ENCODE results near the gene KDM1B.

Gene KDM1B

GRCh38 chr6:18249271-18249670 is 94.0 kb downstream of the KDM1B start:
- ATAC-seq: no peak
- TF ChIP-seq ESRRG (CRISPR knock-in tag; IDR thresholded peaks at IDR 0.05): no peak
- no peak for TF ChIP-seq POU6F1 (CRISPR knock-in tag; IDR thresholded peaks at IDR 0.05; ENCODE audit: borderline replicate concordance, low read depth)
- no peak for TF ChIP-seq ZC3H10 (CRISPR knock-in tag; IDR thresholded peaks at IDR 0.05)
- TF ChIP-seq ZFP3 (CRISPR knock-in tag; IDR thresholded peaks at IDR 0.05): no peak
- no peak for TF ChIP-seq PATZ1 (CRISPR knock-in tag; IDR thresholded peaks at IDR 0.05; ENCODE audit: borderline replicate concordance)
- TF ChIP-seq ISL1 (CRISPR knock-in tag; IDR thresholded peaks at IDR 0.05): no peak
- no peak for TF ChIP-seq CSDC2 (CRISPR knock-in tag; IDR thresholded peaks at IDR 0.05)
- TF ChIP-seq GLIS3 (CRISPR knock-in tag; IDR thresholded peaks at IDR 0.05): no peak
- no peak for TF ChIP-seq TCF4 (CRISPR knock-in tag; IDR thresholded peaks at IDR 0.05; ENCODE audit: borderline replicate concordance)
- no peak for TF ChIP-seq TOX (CRISPR knock-in tag; IDR thresholded peaks at IDR 0.05; ENCODE audit: borderline replicate concordance)
- no peak for TF ChIP-seq ZNF565 (CRISPR knock-in tag; conservative IDR thresholded peaks at IDR 0.05; ENCODE audit: low read depth)

- TF ChIP-seq PATZ1 (CRISPR knock-in tag; IDR thresholded peaks at IDR 0.05; ENCODE audit: borderline replicate concordance) (no peak), ZNF70 (CRISPR knock-in tag; IDR thresholded peaks at IDR 0.05) (no peak), TOX (CRISPR knock-in tag; IDR thresholded peaks at IDR 0.05; ENCODE audit: borderline replicate concordance) (no peak), OSR1 (CRISPR knock-in tag; IDR thresholded peaks at IDR 0.05) (no peak), CSRNP3 (CRISPR knock-in tag; IDR thresholded peaks at IDR 0.05) (no peak), ZNF8 (CRISPR knock-in tag; IDR thresholded peaks at IDR 0.05) (no peak), ARNTL (CRISPR knock-in tag; IDR thresholded peaks at IDR 0.05; ENCODE audit: borderline replicate concordance, low read depth) (no peak), RARB (CRISPR knock-in tag; IDR thresholded peaks at IDR 0.05) (no peak)
These were observed 98.4 kb downstream of the KDM1B start for GRCh38 chr6:18253635-18254034.

GRCh38 chr6:18254793-18255192 is 99.6 kb downstream of the KDM1B start:
- ATAC-seq: peak; percentile 61
- TF ChIP-seq TCF4 (CRISPR knock-in tag; IDR thresholded peaks at IDR 0.05; ENCODE audit: borderline replicate concordance) (no peak), ZNF565 (CRISPR knock-in tag; conservative IDR thresholded peaks at IDR 0.05; ENCODE audit: low read depth) (no peak), ZFP30 (CRISPR knock-in tag; IDR thresholded peaks at IDR 0.05) (no peak), ZC3H10 (CRISPR knock-in tag; IDR thresholded peaks at IDR 0.05) (no peak), GLIS3 (CRISPR knock-in tag; IDR thresholded peaks at IDR 0.05) (no peak), BACH2 (CRISPR knock-in tag; IDR thresholded peaks at IDR 0.05; ENCODE audit: borderline replicate concordance) (no peak), ESRRG (CRISPR knock-in tag; IDR thresholded peaks at IDR 0.05) (no peak), POU6F1 (CRISPR knock-in tag; IDR thresholded peaks at IDR 0.05; ENCODE audit: borderline replicate concordance, low read depth) (no peak), TSHZ2 (CRISPR knock-in tag; IDR thresholded peaks at IDR 0.05) (no peak), ISL1 (CRISPR knock-in tag; IDR thresholded peaks at IDR 0.05) (no peak)

More at GRCh38 chr6:18253635-18254034, 98.4 kb downstream of the KDM1B start:
- no peak for ATAC-seq
